Measurements from ENCODE around the gene SF3B4.

Gene SF3B4

DNA sequence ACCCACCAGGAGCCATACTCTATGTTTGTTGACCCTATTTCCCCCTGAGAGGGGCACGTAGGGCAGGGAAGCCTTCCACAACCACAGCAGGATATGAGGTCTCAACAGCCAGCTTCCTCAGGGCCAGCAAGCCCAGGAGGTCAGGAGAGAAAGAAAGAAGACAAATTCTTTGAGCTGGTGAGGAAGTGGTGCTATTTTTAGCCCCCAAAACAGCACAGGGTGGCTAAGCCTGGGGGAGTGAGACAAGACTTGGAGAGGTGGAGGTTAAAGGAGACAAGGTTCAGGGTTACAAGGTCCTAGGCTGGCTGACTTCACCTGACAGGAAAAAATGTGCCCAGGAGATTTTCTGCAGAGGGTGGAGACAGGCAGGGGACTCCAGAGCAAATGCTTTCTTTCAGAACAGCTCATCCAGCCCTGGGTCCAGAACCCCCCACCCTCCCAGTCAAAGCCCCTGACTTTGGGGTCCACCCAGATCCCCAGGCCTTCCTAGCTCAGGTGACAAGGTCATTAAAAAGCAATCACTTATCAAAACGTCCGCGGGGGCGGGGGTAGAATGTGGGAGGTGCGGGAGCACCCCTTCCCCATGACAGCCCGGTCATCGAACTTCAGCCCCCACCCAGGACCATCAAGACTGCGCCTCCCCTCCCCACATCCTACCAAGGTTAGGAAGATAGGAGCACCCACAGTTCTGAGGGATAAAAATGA lies 11.3 kb downstream of the SF3B4 start:
- TF ChIP-seq NFIC (IDR thresholded peaks at IDR 0.05) = no peak
- TF ChIP-seq EP300 (IDR thresholded peaks at IDR 0.05; ENCODE audit: borderline replicate concordance) = no peak
- no peak for TF ChIP-seq TEAD4 (IDR thresholded peaks at IDR 0.05)
- TF ChIP-seq, protein P1, sequence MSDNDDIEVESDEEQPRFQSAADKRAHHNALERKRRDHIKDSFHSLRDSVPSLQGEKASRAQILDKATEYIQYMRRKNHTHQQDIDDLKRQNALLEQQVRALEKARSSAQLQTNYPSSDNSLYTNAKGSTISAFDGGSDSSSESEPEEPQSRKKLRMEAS (IDR thresholded peaks at IDR 0.05) = no peak
- no peak for TF ChIP-seq ZBTB7A (IDR thresholded peaks at IDR 0.05; ENCODE audit: low read depth)
- no peak for TF ChIP-seq CREB1 (IDR thresholded peaks at IDR 0.05; ENCODE audit: low read depth)
- no peak for TF ChIP-seq RAD21 (IDR thresholded peaks at IDR 0.05; ENCODE audit: low read depth)
- TF ChIP-seq FOXM1 (IDR thresholded peaks at IDR 0.05; ENCODE audit: borderline replicate concordance, low read depth) = no peak
- TF ChIP-seq, protein P2, sequence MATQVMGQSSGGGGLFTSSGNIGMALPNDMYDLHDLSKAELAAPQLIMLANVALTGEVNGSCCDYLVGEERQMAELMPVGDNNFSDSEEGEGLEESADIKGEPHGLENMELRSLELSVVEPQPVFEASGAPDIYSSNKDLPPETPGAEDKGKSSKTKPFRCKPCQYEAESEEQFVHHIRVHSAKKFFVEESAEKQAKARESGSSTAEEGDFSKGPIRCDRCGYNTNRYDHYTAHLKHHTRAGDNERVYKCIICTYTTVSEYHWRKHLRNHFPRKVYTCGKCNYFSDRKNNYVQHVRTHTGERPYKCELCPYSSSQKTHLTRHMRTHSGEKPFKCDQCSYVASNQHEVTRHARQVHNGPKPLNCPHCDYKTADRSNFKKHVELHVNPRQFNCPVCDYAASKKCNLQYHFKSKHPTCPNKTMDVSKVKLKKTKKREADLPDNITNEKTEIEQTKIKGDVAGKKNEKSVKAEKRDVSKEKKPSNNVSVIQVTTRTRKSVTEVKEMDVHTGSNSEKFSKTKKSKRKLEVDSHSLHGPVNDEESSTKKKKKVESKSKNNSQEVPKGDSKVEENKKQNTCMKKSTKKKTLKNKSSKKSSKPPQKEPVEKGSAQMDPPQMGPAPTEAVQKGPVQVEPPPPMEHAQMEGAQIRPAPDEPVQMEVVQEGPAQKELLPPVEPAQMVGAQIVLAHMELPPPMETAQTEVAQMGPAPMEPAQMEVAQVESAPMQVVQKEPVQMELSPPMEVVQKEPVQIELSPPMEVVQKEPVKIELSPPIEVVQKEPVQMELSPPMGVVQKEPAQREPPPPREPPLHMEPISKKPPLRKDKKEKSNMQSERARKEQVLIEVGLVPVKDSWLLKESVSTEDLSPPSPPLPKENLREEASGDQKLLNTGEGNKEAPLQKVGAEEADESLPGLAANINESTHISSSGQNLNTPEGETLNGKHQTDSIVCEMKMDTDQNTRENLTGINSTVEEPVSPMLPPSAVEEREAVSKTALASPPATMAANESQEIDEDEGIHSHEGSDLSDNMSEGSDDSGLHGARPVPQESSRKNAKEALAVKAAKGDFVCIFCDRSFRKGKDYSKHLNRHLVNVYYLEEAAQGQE (IDR thresholded peaks at IDR 0.05; ENCODE audit: low read depth) = no peak
- TF ChIP-seq TAF1 (IDR thresholded peaks at IDR 0.05; ENCODE audit: low read depth) = no peak

DNA sequence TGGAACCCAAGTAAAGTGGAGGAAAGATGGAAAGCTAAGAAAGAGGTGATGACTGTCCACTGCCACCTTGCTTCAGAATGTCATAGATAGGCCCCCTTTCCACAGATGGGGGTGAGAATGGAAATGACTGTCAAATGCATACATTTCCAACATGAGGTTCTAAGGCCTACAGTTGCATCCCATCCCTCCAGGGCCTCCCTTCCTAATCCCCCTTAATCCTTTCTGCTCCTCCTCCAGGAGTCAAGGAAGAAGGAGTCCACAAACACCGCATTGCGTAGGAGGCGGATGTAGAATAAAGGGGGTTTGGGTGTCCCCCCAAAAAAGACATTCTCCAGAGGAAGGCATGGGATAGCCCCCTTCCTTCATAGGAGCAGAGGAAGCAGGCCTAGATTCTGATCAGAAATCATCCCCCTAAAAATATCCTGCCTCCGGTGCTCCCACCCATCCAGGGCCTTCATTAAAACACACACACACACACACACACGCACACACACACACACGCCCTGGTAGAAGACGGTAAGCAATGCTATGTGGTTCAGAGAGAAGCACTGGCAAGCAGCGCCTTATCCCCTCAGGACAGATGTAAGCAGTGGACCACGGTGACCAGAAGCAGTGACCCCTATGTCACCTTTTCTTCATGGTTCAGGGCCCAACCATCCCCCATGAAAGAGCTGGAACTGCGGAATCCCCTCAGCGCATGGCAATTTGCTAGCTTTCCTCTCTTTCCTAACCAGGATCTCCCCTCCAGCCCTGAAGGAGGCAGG lies 12.0 kb downstream of the SF3B4 start:
- TF ChIP-seq, protein P1 (IDR thresholded peaks at IDR 0.05) = no peak
- TF ChIP-seq FOXM1 (IDR thresholded peaks at IDR 0.05; ENCODE audit: borderline replicate concordance, low read depth) (no peak), TAF1 (IDR thresholded peaks at IDR 0.05; ENCODE audit: low read depth) (no peak), YY1 (IDR thresholded peaks at IDR 0.05; ENCODE audit: low read depth) (no peak), ZBTB7A (IDR thresholded peaks at IDR 0.05; ENCODE audit: low read depth) (no peak), TEAD4 (IDR thresholded peaks at IDR 0.05) (no peak), EGR1 (IDR thresholded peaks at IDR 0.05) (no peak)
- TF ChIP-seq, protein P3, sequence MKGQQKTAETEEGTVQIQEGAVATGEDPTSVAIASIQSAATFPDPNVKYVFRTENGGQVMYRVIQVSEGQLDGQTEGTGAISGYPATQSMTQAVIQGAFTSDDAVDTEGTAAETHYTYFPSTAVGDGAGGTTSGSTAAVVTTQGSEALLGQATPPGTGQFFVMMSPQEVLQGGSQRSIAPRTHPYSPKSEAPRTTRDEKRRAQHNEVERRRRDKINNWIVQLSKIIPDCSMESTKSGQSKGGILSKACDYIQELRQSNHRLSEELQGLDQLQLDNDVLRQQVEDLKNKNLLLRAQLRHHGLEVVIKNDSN (IDR thresholded peaks at IDR 0.05) = no peak
- TF ChIP-seq, protein P2 (IDR thresholded peaks at IDR 0.05; ENCODE audit: low read depth) = no peak

DNA sequence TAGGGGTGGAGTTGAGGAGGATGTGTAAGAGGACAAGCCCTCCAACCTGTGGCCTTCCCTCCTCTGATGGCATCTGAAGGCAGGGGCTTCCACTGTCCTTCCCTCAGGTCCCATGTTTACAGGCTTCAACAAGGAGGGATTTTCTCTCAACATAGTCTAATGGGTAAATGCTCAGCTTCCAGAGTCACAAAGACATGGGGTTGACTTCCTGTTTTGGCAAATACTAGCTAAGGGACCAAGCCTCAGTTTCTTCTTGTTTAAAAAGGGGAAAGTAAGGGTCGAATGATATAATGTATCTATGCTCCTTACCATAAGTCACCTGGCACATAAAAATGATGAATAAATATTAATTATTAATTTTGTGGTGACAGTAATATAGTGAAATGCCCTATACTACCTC lies 13.1 kb downstream of the SF3B4 start:
- TF ChIP-seq YY1 (IDR thresholded peaks at IDR 0.05; ENCODE audit: low read depth) (no peak), FOXM1 (IDR thresholded peaks at IDR 0.05; ENCODE audit: borderline replicate concordance, low read depth) (no peak), TCF12 (IDR thresholded peaks at IDR 0.05; ENCODE audit: low read depth) (no peak)

DNA sequence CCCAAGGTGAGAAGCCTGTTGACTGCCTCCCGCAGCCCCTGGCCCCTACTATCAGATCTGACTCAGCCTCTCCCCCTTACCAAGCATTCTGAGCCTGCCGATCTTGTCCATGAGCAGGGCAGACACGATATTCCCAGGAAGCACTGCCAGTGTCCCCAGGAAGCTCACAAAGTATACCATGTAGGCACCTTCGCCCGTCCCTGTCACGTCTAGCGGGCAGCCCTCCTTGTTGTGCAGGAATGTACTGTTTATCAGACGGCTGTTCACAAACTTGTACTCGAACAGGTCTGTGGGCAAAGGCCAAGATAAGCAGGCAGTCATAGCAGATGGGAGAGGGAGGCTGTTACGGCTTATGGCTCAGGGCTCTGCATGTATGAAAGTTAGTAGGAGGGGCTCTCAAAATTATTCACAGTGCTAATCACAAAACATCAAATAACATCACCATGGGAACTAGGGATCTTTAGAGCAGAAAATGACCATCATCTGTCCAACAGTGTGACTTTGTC lies 21.0 kb downstream of the SF3B4 start:
- TF ChIP-seq RAD21 (IDR thresholded peaks at IDR 0.05; ENCODE audit: low read depth) = no peak
- TF ChIP-seq TEAD4 (IDR thresholded peaks at IDR 0.05) = no peak
- TF ChIP-seq, protein P1 (IDR thresholded peaks at IDR 0.05) = no peak
- TF ChIP-seq, protein P2 (IDR thresholded peaks at IDR 0.05; ENCODE audit: low read depth) = no peak
- no peak for TF ChIP-seq EGR1 (IDR thresholded peaks at IDR 0.05)
- TF ChIP-seq EP300 (IDR thresholded peaks at IDR 0.05; ENCODE audit: borderline replicate concordance) = no peak
- no peak for TF ChIP-seq NFIC (IDR thresholded peaks at IDR 0.05)
- TF ChIP-seq CEBPB (IDR thresholded peaks at IDR 0.05) = no peak
- TF ChIP-seq FOXM1 (IDR thresholded peaks at IDR 0.05; ENCODE audit: borderline replicate concordance, low read depth) = no peak
- no peak for TF ChIP-seq TAF1 (IDR thresholded peaks at IDR 0.05; ENCODE audit: low read depth)
- no peak for TF ChIP-seq YY1 (IDR thresholded peaks at IDR 0.05; ENCODE audit: low read depth)
- TF ChIP-seq, protein P3 (IDR thresholded peaks at IDR 0.05) = no peak
- no peak for TF ChIP-seq TCF12 (IDR thresholded peaks at IDR 0.05; ENCODE audit: low read depth)
- no peak for TF ChIP-seq CREB1 (IDR thresholded peaks at IDR 0.05; ENCODE audit: low read depth)
- no peak for TF ChIP-seq ZBTB7A (IDR thresholded peaks at IDR 0.05; ENCODE audit: low read depth)

All from Ishikawa (cell line).